Small intestine (tissue), 7 donors: Measurements from ENCODE around the gene BMPR1A. TPM values are rescaled to one million over a fixed set of nuclear protein-coding genes. Genes with fewer than 3 reads are reported as not detected.

Source experiments
- DNase-seq, 2 donors: peaks; one replicate each; pipeline versions ENCODE4 v3.0.0 to v3.0.0-alpha.2; 2013
- FAIRE-seq: peaks from 2 replicates; lab custom pipeline; 2012; peaks lifted over from hg19 to GRCh38; lab: Jason Lieb, UNC
- H3K27ac ChIP-seq, 3 donors: one replicate each; pipeline ENCODE4 v1.5.1; 2013; ENCODE audit warnings: low read length in 2 of 3, mild to moderate bottlenecking in 2 of 3, control low read depth in 1 of 3, inconsistent platforms in 1 of 3, low read depth in 1 of 3, moderate library complexity in 1 of 3
- H3K27me3 ChIP-seq, 3 donors: one replicate each; pipeline ENCODE4 v1.6.1; 2013; ENCODE audit warnings: low read length in 3 of 3, inconsistent platforms in 1 of 3; ENCODE audit not compliant: control insufficient read depth in 3 of 3, insufficient read depth in 3 of 3
- H3K36me3 ChIP-seq, 3 donors: one replicate each; pipeline ENCODE4 v1.6.1; 2013; ENCODE audit warnings: low read length in 3 of 3, inconsistent platforms in 1 of 3, low read depth in 1 of 3, mild to moderate bottlenecking in 1 of 3, moderate library complexity in 1 of 3; ENCODE audit not compliant: control insufficient read depth in 3 of 3, insufficient read depth in 2 of 3
- H3K4me1 ChIP-seq, 3 donors: one replicate each; pipeline ENCODE4 v1.6.1; 2013; ENCODE audit warnings: low read length in 2 of 3, inconsistent platforms in 1 of 3, low read depth in 1 of 3, mild to moderate bottlenecking in 1 of 3, moderate library complexity in 1 of 3; ENCODE audit not compliant: control insufficient read depth in 3 of 3, insufficient read depth in 2 of 3
- H3K4me3 ChIP-seq, 3 donors: one replicate each; pipeline ENCODE4 v1.5.1; 2013; ENCODE audit warnings: low read length in 3 of 3, control low read depth in 1 of 3, inconsistent platforms in 1 of 3, low read depth in 1 of 3, mild to moderate bottlenecking in 1 of 3, moderate library complexity in 1 of 3
- H3K9me3 ChIP-seq, 2 donors: one replicate each; pipeline ENCODE4 v1.6.1; 2013; ENCODE audit warnings: low read depth in 1 of 2, low read length in 1 of 2; ENCODE audit not compliant: control insufficient read depth in 2 of 2, insufficient read depth in 1 of 2
- WGBS, 3 donors: extraction: QIAGEN DNeasy Blood & Tissue Kit; methylation state at CpG; one replicate each; pipeline ENCODE4 v1.1.7; 2013; 5-methylcytosine and 5-hydroxymethylcytosine counted together
- polyA plus RNA-seq, 4 donors: library from polyadenylated mRNA; stranded (reverse) in 3 of 4; unstranded in 1 of 4; fragments of 200-250 nt in 3 of 4; fragments of 120-200 nt in 1 of 4; gene quantifications; one replicate each; pipeline versions ENCODE4 v1.2.1 to v1.2.3, GENCODE V29; 2013
- donor health status: healthy with polysubstance abuse.
- donor health status: control.
- donor health status: control.
- donor health status: Bipolar disorder and iron deficiency.
- donor health status: healthy.

BMPR1A gene
- polyA plus RNA-seq, 4 donors = 3.4 to 40.2 (median 9.8) TPM

GRCh38 chr10:86958901-86959736 lies 202.7 kb downstream of the BMPR1A start:
- peaks cover 0 to 10% (median 0%) of the 10 kb centered on the region in 3 donors for H3K4me1 ChIP-seq
- H3K9me3 ChIP-seq = no peaks in the 10 kb centered on the region
- FAIRE-seq (no peak), DNase-seq (peak in 1 of 2 donors; percentile 30)
- H3K27me3 ChIP-seq = peaks cover 0 to 4% (median 0%) of the 10 kb centered on the region in 3 donors
- no peak overlapping the region for H3K4me3 ChIP-seq
- peak overlapping the region in 1 of 3 donors; percentile 52 for H3K27ac ChIP-seq
- no peaks in the 10 kb centered on the region for H3K36me3 ChIP-seq
- WGBS, 3 donors = 52 to 58% (median 53%) methylated on average over 12 to 16 of the region's 16 CpGs

GRCh38 chr10:86959737-86960002 lies 203.3 kb downstream of the BMPR1A start:
- Histone ChIP-seq H3K27me3 (peaks cover 0 to 4% (median 0%) of the 10 kb centered on the region in 3 donors), H3K27ac (peak overlapping the region in 1 of 3 donors; percentile 45), H3K36me3 (no peaks in the 10 kb centered on the region), H3K9me3 (no peaks in the 10 kb centered on the region), H3K4me3 (no peak overlapping the region), H3K4me1 (peaks cover 0 to 5% (median 0%) of the 10 kb centered on the region in 3 donors)
- 73 to 94% (median 86%) methylated on average over 2 of the region's 2 CpGs for WGBS, 3 donors
- FAIRE-seq = no peak
- no peak for DNase-seq

GRCh38 chr10:86960003-86960862 lies 203.8 kb downstream of the BMPR1A start:
- no peak for FAIRE-seq
- H3K4me1 ChIP-seq = no peaks in the 10 kb centered on the region
- no peaks in the 10 kb centered on the region for H3K36me3 ChIP-seq
- H3K4me3 ChIP-seq = no peak overlapping the region
- peak overlapping the region in 1 of 3 donors; percentile 45 for H3K27ac ChIP-seq
- WGBS, 3 donors = 64 to 74% (median 67%) methylated on average over 36 to 37 of the region's 37 CpGs
- peak; percentile 58 to 61 for DNase-seq
- no peaks in the 10 kb centered on the region for H3K9me3 ChIP-seq
- H3K27me3 ChIP-seq = peaks cover 0 to 4% (median 0%) of the 10 kb centered on the region in 3 donors

- Histone ChIP-seq H3K27ac (no peak overlapping the region), H3K4me3 (no peak overlapping the region), H3K36me3 (no peaks in the 10 kb centered on the region), H3K4me1 (no peaks in the 10 kb centered on the region), H3K9me3 (no peaks in the 10 kb centered on the region), H3K27me3 (peaks cover 0 to 4% (median 0%) of the 10 kb centered on the region in 3 donors)
- DNase-seq = no peak
- WGBS, 3 donors = 73 to 82% (median 79%) methylated on average over 9 of the region's 9 CpGs
- no peak for FAIRE-seq
Observed at GRCh38 chr10:86960863-86961434, 204.5 kb downstream of the BMPR1A start.

- Histone ChIP-seq H3K36me3 (no peaks in the 10 kb centered on the region), H3K4me3 (no peak overlapping the region), H3K27ac (no peak overlapping the region), H3K27me3 (no peaks in the 10 kb centered on the region), H3K9me3 (no peaks in the 10 kb centered on the region), H3K4me1 (peaks cover 0 to 3% (median 0%) of the 10 kb centered on the region in 3 donors)
- FAIRE-seq (no peak), DNase-seq (no peak)
- 66 to 87% (median 78%) methylated on average over 12 of the region's 12 CpGs for WGBS, 3 donors
Observed at GRCh38 chr10:86961481-86962091, 205.2 kb downstream of the BMPR1A start.

- WGBS, 3 donors = 92 to 94% (median 93%) methylated on average over 7 of the region's 7 CpGs
- no peak for FAIRE-seq
- Histone ChIP-seq H3K9me3 (no peaks in the 10 kb centered on the region), H3K36me3 (no peaks in the 10 kb centered on the region), H3K27me3 (no peaks in the 10 kb centered on the region), H3K4me1 (peaks cover 0 to 11% (median under 1%) of the 10 kb centered on the region in 3 donors), H3K27ac (no peak overlapping the region), H3K4me3 (no peak overlapping the region)
- DNase-seq = no peak
Observed at GRCh38 chr10:86962136-86962980, 205.9 kb downstream of the BMPR1A start.

- peaks cover 0 to 14% (median 4%) of the 10 kb centered on the region in 3 donors for H3K4me1 ChIP-seq
- DNase-seq = no peak
- FAIRE-seq = no peak
Observed at GRCh38 chr10:86962981-86963310, 206.5 kb downstream of the BMPR1A start.

More at GRCh38 chr10:86962981-86963310, 206.5 kb downstream of the BMPR1A start:
- H3K4me3 ChIP-seq = no peak overlapping the region
- 87 to 89% (median 88%) methylated on average over 7 of the region's 7 CpGs for WGBS, 3 donors
- no peaks in the 10 kb centered on the region for H3K36me3 ChIP-seq
- no peaks in the 10 kb centered on the region for H3K27me3 ChIP-seq
- no peaks in the 10 kb centered on the region for H3K9me3 ChIP-seq
- no peak overlapping the region for H3K27ac ChIP-seq
